ENCODE data around the gene PPP1R7.

GRCh38 chr2:241135737-241136136, 14.5 kb upstream of the PPP1R7 start:
- TF ChIP-seq CTCF (IDR thresholded peaks at IDR 0.05; ENCODE audit: low read depth, low read length) (no peak), POLR2A (IDR thresholded peaks at IDR 0.05; ENCODE audit: extremely low read depth, insufficient read length) (no peak)

Measured in NB4 (cell line).